Renal cortical epithelial cell (primary cell): ENCODE results near the gene MCCC1. TPM values are rescaled to one million over a fixed set of nuclear protein-coding genes. Genes with fewer than 3 reads are reported as not detected.
A peak's percentile ranks its signal among the peaks of the same experiment; 100 is the strongest.
"Not testable (repeated sequence)": the region's sequence is repeated elsewhere in the genome, so short reads cannot be mapped to it uniquely, and the experiment has no call there.

Experiments used
- DNase-seq: peaks from one replicate; pipeline ENCODE4 v3.0.0-alpha.2; 2011; ENCODE audit warnings: low read depth
- total RNA-seq: library from RNA; depleted of rRNA; stranded (reverse); fragments of >200 nt; gene quantifications from 2 replicates; pipeline ENCODE4 v1.2.3, GENCODE V29; 2014

Gene MCCC1
- total RNA-seq, 1 donor from 2014 or later, result 38.8 TPM

- no peak for DNase-seq
Measured at GRCh38 chr3:183046883-183047282, 52.4 kb downstream of the MCCC1 start.

- no peak for DNase-seq
Measured at GRCh38 chr3:183044547-183045229, 54.6 kb downstream of the MCCC1 start.

- DNase-seq, result peak; percentile 59
Measured at GRCh38 chr3:183038757-183039156, 60.5 kb downstream of the MCCC1 start.

- peak; percentile 97 for DNase-seq
Measured at GRCh38 chr3:183038221-183038620, 61.1 kb downstream of the MCCC1 start.

- DNase-seq, result no peak
Measured at GRCh38 chr3:183033746-183034145, 65.5 kb downstream of the MCCC1 start.

- DNase-seq, result no peak
Measured at GRCh38 chr3:183032880-183033555, 66.3 kb downstream of the MCCC1 start.

GRCh38 chr3:183031826-183032225 is 67.5 kb downstream of the MCCC1 start:
- no peak for DNase-seq

- no peak for DNase-seq
Measured at GRCh38 chr3:183028416-183028815, 70.9 kb downstream of the MCCC1 start.

GRCh38 chr3:183027276-183027675 is 72.0 kb downstream of the MCCC1 start:
- DNase-seq, result no peak

- no peak for DNase-seq
Measured at GRCh38 chr3:183022936-183023516, 76.3 kb downstream of the MCCC1 start.

- DNase-seq, result no peak
Measured at GRCh38 chr3:183018421-183019192, 80.7 kb downstream of the MCCC1 start.

GRCh38 chr3:183015185-183015584 is 84.1 kb downstream of the MCCC1 start:
- no peak for DNase-seq

- DNase-seq, result no peak
Measured at GRCh38 chr3:183013856-183014255, 85.4 kb downstream of the MCCC1 start.

- no peak for DNase-seq
Measured at GRCh38 chr3:183013074-183013473, 86.2 kb downstream of the MCCC1 start.

GRCh38 chr3:183008800-183009199 is 90.5 kb downstream of the MCCC1 start:
- DNase-seq, result no peak

GRCh38 chr3:183008303-183008702 is 91.0 kb downstream of the MCCC1 start:
- no peak for DNase-seq

GRCh38 chr3:183006396-183007002 is 92.8 kb downstream of the MCCC1 start:
- DNase-seq, result no peak

GRCh38 chr3:182999767-183000166 is 99.5 kb downstream of the MCCC1 start:
- no peak for DNase-seq

GRCh38 chr3:182993486-182994201 is 105.7 kb downstream of the MCCC1 start:
- not testable (repeated sequence) for DNase-seq

- no peak for DNase-seq
Measured at GRCh38 chr3:182989566-182989965, 109.7 kb downstream of the MCCC1 start.

- no peak for DNase-seq
Measured at GRCh38 chr3:182986021-182986420, 113.3 kb downstream of the MCCC1 start.
